ENCODE measurements around the gene RSPH1.

RSPH1 gene

DNA sequence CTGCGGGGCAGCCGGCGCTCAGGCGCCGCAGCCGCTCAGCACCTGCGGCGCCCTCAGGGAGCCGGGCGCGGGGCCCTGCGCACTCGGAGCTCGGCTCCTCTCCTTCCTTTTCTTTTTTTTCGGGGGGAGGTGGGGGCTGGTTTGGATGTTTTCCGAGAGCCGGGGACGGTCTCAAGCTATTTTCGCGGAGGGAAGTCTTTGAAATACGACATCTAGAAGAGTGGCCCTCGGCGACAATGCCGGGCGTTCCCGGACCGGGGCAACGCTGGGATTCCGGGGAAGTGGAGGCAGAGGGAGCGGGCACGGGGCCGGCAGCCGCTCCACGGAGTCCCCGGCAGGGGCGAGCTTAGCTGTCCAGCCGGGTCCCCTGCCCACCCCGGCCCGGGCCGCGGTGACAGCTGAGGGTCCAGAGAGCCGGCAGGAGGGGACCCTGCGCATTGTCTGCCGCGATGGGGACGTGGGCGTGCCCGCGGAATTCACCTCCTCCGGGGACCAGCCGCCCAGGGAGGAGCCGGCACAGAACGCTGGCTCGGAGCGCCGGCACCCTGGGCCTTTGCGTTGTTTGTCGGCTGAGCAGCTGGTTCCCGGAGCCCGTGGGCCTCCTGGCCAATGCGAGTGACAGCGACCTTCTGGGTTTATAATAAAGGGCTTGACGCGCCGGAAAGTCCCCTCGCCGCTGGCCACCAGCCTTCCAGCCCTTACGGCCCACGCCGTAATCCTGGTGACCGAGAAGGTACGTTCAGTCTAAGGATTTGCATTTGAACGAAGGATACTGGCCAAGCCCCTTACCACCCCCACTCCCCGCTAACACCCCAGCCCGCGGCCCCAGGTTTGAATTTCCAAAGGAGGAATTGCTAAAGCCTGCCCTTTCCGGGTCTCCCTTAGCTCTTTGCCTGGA is 18.2 kb upstream of the RSPH1 start:
- peak in 8 of 51 donors; percentile 24 to 59 (median 37) for DNase-seq

DNA sequence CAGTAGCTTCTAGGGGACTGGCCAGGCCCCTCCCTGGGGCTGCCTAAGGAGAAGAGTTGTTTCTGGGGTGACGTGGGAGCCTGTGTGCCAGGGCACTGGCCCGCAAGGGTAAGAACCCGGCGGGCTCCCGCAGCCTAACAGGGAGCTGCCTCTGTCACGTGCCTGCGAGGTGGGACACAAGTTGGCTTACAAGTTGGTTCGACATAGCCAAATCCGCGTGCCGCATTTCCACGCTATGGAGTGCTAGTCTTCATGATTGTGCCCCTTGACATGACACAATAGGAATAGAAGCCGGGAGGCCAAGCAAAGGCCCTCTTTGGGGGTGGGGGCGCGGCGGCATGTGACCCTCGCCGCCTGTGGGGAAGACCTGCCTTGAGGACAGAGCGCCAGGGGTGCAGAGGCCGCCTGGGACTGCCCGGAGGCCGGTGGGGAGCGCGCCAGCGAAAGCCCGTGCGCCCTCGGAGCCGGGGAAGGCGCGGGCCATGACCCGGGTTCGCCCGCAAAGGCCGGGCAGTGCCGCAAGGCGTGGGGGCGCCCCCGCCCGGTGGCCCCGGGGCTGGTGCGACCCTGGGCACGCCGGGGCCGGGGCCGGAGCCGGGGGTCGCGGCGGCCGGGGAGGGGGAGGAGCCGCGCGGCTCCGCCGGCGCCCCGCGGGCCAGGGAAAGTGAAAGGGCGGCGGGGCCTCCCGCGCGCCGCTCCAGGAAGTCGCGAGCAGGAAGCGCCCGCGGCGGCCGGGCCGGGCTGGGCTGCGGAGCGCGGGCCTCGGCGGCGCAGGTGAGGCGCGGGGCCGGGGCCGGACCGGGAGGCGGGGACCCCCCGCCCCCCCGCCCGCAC is 17.3 kb upstream of the RSPH1 start, which contains the start of gene SLC37A1:
Gene SLC37A1, plus strand, starts transcription at position 702 of the 834 bp plus-strand sequence. CDS start 4,603 bp downstream, outside the sequence.
- peak in 5 of 51 donors; percentile 17 to 41 (median 37) for DNase-seq

DNA sequence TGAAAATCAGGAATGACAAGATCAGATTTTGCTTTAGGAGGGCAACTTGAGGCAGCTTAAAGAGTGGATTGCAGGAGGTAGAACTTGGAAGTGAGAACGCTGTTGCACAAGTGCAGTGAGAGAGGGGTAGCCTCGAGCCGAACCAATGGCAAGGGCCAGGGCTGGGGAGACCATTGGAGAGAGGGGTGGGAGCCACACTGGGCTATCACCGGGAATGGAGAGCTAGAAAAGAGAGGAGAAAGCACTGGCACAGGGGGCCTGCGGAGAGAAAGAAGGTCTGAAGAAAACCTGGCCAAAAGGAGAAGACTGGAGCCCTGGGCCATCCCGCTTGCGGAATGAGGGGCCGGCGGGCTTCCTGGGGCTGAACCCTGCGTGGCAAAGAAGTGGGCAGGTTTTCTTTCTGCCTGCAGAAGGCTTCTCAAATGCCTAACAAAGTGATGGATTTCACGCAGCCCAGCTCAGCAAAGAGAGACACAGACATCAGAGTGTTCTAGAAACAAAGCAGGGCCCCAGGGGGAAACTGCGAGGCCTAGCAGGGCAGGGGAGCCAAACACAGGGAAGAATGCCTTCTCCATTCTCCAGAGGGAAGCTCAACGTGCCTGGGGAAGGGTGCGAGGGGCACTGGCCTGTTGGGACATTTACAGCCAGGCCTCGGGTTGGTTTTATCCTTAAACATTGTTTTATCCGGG is 16.5 kb upstream of the RSPH1 start:
- DNase-seq: no peak

DNA sequence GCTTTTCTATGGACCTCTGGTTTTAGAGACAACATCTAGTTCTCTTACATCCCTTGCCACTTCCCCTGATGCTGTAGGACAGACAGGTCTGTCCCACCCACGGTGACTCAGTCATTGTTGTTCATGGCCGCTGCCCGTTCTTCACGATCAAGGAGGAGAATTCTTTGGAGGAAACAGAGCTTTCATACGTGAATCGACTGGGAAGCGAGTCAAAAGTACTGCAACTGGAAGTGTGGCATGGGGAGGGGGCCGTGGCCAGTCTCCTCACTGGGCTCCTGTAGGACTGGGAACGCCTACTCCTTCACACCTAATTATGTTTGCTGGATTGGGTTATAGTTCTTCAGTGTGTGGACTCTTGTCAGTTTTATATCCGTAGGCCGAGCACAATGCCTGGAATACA is 13.2 kb upstream of the RSPH1 start:
- DNase-seq: no peak

DNA sequence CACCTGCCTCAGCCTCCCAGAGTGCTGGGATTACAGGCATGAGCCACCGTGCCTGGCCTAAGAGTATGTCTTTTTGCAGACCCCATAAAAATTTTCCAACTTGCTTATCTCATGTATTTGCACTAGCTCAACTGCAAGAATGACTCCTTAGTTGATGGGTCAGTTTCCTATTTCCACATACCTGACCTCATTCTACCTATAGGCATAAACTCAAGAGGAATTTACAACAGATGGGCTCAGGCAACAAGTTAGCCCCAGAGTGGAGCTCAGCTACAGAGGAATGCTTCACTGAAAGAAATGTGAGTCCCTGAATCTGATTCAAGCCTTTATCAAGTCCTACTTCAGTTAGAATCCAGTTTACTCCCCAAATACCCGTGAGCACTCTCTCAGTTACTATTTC is 12.3 kb upstream of the RSPH1 start:
- DNase-seq: no peak

DNA sequence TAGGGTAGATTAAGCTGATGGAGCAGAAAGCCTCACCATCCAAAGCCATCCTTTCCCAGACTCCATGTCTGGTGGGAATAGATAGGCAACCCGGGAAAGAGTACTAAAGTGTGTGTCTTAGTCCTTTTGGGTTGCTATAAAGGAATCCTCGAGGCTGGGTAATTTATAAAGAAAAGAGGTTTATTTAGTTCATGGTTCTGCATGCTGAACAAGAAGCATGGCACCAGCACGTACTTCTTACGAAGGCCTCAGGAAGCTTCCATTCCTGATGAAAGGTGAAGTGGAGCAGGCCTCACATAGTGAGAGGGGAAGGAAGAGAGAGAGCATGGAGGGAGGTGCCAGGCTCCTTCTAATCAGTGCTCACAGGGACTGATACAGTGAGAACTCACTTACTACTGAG is 11.4 kb upstream of the RSPH1 start:
- DNase-seq: no peak

DNA sequence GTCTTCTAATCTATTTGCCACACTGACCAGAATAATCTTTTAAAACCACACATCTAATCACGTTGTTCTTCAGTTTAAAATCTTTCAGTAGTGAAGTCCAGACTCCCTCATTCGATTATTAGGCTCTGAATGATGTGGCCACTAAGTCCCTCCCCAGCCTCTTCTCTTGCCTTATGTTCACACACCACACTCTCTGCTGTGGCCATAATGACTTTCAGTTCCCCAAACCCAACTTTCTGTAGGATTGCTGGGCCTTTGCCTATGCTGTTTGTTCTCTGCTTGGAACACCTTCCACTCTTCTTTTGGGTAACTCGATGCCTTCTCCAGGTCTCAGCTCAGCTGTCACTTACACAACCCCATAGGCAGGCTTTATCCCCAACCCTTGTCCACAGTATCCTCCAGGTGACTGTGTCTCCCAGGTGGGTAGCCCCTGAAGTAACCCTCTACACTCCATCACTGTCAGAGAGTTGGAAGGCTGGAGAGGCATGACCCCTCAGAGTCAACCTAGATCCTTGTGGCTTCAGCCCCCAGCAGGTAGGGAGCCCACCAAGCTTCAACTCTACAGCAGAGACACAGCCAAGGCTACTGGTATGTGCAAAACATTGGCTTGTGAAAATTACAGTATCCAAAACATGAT is 9.2 kb upstream of the RSPH1 start:
- DNase-seq: no peak

DNA sequence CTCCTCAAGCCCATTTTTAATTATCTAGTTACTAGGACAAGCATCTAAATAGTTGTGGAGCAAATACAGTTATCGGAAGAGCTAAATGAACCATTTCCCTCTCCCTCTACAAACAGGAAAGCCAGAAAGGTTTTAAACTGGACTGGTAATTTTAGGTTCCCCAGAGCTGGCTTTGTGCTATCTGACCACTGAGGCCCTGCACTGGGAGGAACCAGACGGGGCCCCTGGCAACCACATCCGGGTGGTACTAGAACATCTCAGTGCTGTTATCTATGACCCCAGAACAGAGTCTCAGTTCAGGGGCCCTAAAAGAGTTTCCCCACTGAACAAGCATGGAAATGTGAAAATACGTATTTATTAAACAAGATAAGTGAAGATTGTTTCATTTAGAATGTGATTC is 7.7 kb upstream of the RSPH1 start:
- no peak for DNase-seq

DNA sequence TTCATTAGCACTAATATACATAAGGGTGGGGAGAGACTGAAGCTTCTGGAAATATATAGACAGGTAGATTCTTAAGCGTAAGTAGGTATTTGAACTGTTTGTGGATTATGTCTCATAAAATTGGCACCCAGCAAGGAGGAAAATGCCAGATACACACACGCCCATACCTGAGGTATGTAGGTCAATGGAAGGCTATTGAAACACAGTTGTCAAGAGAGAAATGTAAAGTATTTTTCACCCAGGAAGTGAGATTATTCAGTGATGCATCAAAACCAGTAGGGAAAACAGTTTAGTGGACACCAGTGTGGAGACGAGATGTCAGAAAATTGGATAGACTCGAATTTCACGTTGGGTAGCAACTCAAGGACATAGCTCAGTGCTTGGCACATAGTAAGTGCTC is 4.7 kb upstream of the RSPH1 start:
- no peak for DNase-seq

DNA sequence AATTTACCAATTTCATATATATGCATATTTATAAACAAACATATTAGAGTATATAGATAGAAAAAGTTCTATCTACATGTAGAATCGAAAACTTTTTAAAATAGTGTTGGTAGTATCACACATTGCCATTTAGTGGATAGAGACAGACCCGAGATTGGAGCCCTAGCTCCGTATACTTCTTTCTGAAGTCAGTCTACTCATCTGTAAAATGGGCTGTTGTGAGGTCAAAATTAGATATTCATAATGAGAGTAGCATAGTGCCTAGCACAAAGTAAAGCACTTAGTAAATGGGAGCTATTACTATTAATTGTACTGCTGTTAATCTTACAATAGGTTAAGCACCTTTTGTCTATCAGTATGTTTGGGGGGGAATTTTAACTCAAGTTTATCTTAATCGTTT is 4.2 kb upstream of the RSPH1 start:
- DNase-seq: no peak

DNA sequence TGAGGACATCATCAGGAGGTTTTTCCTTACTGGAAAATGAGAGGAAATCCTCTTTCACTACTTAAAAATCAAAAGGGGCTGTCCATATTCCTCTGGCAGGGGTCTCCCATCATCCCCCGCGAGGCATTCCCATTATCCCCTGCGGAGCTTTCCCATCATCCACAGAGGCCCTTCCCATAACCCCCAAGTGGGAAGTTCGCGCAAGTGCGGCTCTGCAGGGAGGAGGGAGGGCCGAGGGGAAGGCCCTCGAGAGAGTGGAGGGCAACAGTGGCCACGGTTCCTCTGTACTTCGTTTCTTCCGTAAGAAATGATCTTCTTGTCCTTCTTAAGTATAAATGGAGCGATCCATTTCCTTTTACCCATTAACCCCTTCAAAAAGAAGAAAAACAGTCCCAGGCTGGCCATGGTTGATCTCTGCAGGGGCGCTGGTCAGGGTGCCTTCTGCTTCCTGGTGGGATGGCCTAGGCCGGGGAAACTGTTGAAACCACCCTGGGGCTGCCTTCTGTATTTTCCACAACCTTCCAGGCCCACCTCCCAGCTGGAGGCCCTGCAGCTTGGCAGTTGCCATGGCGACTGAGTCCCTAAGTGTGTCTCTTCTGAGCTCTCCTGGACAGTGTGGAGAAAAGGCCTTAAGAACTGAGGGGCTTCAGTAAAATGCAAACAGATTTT is 3.6 kb upstream of the RSPH1 start:
- peak in 4 of 51 donors; percentile 8 to 50 (median 27) for DNase-seq

DNA sequence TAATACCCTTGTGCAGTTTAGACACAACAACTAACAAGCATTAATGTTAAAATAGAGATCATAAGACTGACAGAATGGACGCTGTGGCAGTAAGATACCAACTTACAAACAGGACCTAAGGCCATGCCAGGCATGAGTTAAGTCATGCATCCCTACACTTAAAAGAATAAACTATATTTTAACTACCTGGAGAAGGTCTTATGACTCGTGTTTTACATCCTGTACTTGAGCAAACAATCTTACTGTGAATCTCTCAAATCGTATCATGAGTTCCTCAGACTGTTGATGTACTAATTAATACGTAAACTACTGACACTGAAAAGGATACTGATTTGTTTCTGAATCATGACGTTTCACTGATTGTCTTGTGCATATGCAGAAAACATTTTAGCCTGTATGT is 2.0 kb upstream of the RSPH1 start:
- no peak for DNase-seq

DNA sequence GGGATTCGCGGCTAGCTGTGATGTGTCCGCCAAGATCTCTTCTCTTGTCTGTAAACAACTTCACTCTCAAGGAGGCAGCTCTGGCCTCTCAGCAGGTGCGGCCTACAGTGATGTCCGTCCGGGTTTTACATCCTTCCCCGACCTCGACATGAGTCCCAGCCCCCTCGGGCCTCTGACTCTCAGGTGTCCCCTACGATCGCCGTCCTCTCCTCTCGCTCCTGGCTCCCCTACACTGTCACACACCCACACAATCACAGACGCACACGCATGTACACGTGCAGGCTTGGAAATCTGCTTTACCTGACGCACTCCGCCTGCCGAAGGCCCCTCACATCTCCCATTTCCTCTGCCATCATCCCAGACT is 797 bp upstream of the RSPH1 start:
- peak in 10 of 51 donors; percentile 45 to 67 (median 56) for DNase-seq

DNA sequence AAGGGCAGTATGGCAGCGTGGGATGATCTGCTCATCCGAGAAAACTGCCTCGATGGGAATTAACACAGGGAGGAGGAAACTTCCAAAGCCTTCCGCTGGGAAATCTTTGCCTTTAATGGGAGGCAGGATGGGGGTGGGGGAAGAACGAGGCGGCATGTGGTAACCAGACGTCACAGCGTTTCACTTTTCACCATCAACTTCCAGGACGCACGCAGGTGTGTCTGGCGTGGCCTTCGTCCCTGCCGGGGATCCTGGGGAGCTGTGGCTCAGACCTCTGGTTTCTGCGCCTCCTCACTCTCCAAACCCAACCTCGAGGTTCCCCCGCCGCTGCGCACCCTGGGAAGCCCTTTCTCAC is 282 bp downstream of the RSPH1 start:
- DNase-seq: peak in 2 of 51 donors; percentile 54 to 70

DNA sequence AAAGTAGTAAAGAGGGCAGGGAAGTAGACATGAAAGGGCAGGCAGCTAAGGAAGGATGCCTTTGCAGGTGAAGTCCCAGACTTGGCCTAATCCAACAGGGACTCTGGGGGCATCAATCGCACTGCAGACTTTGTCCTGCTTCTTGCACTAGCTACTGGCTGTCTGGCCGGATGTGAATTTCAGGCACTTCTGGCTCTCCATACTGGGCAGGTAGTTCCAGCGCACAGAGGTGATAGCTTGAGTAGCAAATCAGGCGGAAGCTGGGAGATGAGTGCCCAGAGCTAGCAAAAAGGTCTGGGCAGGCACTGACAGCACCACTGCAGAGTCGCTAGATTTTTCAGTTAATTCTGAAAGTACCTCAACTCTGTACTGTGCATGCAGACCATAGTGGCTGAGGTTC is 997 bp downstream of the RSPH1 start:
- DNase-seq: no peak

DNA sequence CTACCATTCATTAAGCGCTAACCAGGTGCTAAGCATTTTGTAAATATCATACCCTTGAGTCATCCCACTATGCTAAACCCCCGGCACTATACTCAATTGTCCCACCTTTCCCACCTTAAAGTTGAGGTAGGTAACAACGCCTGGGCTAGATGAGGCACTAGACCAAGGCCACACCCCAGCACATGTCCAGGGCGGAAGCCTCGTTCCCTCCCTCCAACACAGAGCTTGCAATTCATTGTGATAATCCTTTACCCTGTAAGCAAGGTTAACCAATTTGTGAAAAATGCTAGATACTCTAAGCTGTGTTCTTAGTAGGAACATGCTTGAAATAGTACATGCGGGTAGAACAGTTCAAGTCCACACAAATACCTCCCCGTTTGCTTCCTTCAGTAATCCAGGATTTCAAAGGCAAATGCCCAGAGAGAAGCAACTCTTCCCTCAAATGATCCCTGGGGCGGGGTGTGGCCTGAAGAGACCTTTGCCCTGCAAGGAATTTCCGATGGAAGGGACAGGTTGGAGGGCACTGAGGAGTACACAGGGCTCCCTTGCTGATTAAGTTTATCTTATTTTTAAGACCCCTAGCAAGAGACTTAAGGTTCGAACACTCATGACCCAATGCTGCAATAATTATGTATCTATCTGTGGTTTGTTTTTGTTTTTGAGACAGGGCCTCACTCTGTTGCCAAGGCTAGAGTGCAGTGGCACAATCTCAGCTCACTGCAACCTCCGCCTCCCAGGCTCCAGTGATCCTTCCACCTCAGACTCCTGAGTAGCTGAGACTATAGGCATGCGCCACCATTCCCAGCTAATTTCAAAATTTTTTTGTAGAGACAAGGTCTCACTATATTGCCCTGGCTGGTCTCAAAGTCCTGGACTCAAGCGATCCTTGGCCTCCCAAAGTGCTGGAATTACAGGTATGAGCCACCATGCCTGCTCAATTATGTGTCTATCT is 2.6 kb downstream of the RSPH1 start:
- no peak for DNase-seq

DNA sequence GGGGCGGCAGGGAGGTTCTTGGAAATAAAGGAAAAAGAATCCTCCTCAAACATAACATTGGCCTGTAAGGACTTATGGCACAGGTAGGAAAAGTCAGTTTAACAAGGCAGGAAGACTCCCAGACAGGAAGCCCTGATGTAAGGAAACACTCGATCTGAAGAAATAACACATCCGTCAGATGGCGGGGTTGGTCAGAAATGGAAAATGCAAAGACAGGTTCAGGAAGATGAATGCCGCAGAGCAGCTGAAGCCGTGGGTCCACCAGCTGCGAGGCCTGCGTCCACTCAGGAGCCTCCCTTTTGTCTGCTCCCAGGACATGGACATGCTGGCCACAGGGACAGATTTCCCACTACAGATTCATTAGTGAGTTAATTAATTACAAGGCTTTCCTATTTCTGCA is 3.8 kb downstream of the RSPH1 start:
- DNase-seq: no peak

DNA sequence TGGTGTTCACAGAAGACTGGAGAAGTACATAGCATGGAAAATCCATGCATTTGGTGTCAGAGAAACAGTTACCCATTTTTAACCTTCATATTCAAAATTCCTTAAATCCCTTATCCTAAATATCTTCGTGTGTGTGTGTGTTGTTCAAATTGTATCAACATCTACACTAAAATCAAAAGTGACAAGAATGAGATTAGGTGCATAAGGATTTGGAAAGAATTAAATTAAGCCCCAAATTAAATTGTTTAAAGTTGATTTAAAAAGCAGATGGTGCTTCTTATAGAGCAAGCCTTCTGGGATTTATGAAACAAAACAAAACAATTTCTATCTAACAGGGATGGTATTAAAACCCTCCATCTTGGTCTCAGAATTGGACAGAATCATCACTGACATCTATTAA is 4.7 kb downstream of the RSPH1 start:
- no peak for DNase-seq

DNA sequence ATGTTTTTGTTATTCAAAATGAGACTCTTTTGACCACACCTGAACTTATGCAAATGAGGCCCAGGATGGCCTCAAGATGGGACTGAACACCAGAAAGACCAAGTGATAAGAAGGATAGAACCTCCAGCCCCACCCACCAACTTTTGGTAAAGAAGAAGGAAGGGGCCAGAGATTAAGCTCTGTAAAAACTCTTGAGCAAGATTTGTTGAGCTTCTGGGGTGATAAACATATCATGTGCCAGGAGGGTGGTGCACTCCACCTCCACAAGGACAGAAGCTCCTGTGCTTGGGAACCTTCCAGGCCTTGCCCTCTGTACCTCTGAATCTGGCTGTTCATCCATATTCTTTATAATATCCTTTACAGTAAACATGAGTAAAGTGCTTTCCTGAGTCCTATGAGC is 5.3 kb downstream of the RSPH1 start:
- DNase-seq: no peak

DNA sequence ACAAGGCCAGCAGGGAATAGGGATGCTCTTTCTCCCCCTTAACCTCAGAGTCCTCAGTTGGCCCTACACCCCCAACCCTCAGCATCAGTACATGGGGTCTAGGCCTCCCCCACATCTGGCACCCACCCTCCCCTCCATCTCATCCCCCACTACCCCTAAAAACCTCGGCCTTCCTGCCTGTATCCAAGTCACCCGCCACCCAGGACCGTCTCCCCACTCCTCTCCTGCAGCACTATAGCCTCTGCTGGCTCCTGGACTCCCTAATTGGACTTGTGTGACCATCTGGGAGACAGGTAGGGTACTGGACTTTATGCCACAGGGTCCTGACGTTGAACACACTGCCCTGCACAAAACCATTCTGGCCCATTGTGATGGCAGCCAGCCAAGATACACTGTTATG is 6.0 kb downstream of the RSPH1 start:
- DNase-seq: no peak
